GM18502 (cell line): ENCODE data around the gene OTOS.

Experiments used
- ATAC-seq: cut with Tn5 transposase; IDR thresholded peaks from one replicate; pipeline ENCODE4 v1.9.1; 2021; ENCODE audit warnings: mild to moderate bottlenecking; ENCODE audit not compliant: unreplicated experiment, poor library complexity

Gene OTOS

DNA sequence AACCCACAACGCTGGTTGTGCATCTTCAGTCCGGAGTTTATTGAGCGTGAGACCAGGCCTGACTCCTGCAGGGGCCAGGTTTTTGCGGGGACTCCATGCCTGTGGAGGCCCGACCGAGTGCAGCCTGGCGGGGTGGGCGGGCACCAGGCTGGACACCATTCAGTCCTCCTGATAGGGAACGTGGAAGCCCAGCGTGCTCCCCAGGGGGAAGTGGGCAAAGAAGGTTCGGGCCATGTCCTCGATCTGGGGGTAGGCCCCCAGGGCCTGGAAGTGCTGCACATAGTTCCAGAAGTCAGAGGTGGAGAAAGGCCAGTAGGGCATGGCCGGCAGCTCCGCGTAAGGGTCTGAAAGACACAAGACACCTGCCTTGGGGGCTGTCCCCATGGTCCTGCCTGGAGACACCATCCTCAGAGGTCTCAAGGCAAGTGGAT lies 1.4 kb downstream of the OTOS start:
- ATAC-seq: no peak

- ATAC-seq: no peak
Observed at GRCh38 chr2:240138254-240138984, 2.0 kb downstream of the OTOS start.

GRCh38 chr2:240137596-240138253 lies 2.7 kb downstream of the OTOS start:
- ATAC-seq: no peak

DNA sequence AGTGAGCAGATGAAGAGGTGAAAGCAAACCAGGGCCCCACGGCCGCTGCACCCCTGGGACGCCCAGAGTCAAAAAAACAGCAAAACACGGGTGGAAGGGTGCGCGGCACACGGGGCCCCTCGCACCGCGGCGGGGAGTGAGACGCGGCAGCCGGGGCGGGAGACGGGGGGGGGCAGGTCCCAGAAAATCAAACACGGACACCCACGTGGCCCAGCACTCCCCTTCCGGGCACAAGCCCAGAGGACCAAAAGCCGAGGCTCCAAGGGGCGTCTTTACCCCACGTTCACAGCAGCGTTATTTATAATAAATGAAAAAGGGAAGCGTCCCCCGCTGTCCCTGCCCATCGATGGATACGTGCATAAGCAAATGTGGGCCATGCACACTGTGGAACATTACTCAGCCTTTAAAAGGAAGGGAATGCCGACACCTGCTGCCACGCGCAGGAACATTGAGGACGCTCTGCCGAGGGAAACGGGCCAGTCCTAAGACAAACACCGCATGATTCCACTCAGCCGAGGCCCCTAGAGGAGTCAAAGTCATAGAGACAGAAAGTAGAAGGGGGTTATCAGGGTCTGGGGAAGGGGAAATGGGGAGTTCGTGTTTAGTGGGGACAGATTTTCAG lies 3.7 kb downstream of the OTOS start:
- peak; percentile 26 for ATAC-seq

GRCh38 chr2:240136013-240136670 lies 4.3 kb downstream of the OTOS start, which contains the start of gene COPS9:
COPS9 (minus strand) TSS chr2:240136305; CDS start chr2:240136284, 21 bp downstream.
- ATAC-seq: peak; percentile 98

DNA sequence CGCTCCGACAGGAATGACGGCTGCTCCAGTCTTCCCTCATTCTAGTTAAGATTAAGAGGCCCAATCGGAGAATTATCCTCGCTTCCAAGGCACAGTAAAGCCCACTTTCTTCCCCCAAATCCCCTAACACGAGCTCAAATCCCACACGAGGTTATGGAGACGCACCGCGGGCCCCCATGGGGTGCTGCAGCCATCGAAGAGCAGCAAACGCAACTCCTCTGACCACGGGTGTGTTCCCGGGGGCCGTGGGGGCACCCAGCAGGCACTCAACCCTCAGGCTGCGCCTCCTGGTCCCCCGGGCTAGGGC lies 4.8 kb downstream of the OTOS start:
- no peak for ATAC-seq

- ATAC-seq: no peak
Observed at GRCh38 chr2:240134956-240135520, 5.4 kb downstream of the OTOS start.

DNA sequence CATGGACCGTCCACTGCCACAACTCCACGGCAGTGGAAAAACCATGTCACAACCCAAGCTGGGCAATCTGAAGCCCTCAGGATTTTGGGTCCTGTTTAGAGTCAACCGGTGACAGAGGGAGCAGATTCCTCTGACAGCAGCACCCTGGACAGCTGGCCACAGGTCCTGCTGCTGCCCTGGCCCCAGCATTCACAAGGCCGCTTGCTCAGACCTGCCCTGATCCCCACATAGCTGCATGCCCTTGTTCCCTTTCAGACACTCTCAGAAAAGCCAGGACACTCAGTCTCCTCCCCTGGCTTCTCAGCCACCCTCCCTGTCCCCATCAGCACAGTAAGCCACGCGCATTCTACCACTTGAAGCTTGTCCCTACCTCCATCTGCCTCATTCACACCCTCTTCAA lies 6.0 kb downstream of the OTOS start:
- ATAC-seq: no peak

GRCh38 chr2:240133401-240133800 lies 7.1 kb downstream of the OTOS start:
- ATAC-seq: no peak

- no peak for ATAC-seq
Observed at GRCh38 chr2:240132651-240132980, 7.8 kb downstream of the OTOS start.

DNA sequence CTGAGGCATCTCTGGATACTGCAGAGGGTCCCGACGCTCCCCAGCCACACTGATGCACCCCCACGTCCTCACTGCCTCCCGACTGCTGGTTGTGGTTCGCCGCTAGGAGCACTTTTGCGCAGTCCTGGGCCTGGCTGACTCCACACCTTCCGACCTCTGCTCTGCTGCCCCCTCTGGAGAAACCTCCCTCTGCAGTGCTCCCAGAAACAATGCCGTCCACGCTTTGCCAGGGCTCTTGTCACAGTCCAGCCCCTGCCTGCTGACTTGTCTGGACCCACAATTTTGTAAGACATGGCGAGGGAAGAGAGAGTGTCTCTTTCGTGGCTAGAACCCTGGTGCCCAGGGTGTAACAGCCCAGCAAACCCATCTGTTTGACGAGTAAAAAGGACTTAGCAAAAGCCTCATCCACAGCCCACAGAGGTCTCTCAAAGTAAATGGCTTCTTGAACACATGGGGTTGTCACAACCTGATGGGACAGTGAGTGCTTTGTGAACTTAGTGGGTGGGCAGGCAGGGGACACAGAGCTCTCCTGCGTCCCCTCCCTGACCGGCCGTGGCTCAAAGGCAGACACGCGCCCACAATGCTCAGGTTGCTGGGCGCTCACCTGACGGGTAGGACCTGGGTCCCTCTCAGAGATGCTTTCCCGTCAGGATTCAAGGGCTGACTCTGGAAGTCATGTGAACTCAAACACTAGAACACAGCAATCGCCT lies 8.4 kb downstream of the OTOS start:
- ATAC-seq: no peak

DNA sequence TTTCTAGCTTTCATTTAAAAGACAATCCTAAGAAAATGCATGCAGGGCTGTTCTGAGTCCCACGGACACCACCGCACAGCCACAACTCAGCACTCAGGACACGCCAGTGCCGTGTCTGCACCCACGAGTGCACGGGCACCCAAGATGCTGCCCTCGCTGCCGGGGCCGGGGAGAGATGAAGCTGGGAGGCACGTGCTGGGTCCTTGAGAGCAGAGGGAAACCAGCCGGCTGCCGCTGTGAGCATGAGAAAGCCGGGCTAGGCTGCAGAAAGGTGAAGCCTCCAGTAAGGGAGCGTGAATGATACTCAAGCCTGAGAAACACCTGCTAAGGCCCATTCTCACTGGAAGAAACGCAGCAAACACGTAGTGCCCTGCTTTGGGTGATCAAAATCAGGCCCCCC lies 9.2 kb downstream of the OTOS start:
- no peak for ATAC-seq

- no peak for ATAC-seq
Observed at GRCh38 chr2:240130393-240131195, 9.9 kb downstream of the OTOS start.

- no peak for ATAC-seq
Observed at GRCh38 chr2:240129731-240130392, 10.6 kb downstream of the OTOS start.

GRCh38 chr2:240129311-240129710 lies 11.1 kb downstream of the OTOS start:
- no peak for ATAC-seq

DNA sequence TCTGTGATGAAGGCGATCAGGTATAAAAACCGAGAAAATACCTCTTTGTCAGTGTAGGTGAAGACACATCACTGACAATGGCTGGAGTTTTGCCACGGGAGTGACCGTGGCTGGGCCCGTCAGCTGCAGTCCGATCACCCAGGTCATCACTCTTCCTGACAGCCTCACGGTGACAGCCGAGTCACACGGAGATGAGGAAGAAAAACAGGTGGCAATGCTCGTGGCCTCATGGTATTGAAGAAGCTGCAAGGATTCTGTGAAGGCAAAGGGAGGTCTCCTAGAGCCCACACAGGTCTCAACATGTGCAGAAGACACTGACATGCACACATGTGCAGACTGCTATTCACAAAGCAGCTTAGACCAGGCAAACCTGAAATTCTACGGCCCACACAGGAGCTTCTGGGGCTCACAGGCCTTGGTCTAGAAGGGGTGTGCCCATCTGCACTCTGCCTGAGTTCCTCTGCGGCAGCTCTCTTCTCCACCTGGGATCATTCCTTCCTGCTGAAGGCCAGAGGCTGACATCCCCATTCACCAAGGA lies 11.8 kb downstream of the OTOS start:
- ATAC-seq: no peak

DNA sequence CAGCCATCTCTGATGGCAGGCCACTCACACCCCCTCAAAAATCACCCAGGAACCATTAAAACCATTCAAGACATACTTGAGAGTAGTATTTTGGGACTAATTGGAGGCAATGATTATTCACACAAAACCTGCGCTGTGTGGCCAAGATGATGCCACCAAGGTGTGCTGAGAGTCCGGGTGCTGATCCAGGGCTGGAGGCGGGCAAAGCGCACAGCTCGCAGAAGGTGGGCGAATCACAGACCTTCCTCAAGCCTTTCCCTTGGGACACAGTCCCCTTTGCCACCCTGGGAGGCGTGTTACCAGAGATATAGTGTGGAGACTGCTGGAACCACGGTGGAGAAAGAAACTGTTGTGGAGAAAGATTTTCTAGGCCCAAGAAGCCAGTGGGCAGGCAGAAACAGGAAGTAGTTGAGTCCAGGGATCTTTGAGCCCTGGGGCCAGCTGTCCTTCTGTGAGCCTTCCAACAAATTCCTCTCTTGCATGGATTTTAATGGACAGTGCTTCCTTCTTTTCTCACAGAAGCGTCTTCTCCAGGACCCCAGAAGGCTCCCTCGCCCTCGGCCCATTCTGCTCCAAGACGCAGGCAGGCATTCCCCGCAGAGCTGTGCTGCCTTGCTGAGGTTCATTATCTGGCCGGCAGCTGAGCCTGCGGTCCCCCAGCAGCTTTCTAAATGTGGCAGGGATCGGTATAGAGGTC lies 12.4 kb downstream of the OTOS start:
- ATAC-seq: no peak

DNA sequence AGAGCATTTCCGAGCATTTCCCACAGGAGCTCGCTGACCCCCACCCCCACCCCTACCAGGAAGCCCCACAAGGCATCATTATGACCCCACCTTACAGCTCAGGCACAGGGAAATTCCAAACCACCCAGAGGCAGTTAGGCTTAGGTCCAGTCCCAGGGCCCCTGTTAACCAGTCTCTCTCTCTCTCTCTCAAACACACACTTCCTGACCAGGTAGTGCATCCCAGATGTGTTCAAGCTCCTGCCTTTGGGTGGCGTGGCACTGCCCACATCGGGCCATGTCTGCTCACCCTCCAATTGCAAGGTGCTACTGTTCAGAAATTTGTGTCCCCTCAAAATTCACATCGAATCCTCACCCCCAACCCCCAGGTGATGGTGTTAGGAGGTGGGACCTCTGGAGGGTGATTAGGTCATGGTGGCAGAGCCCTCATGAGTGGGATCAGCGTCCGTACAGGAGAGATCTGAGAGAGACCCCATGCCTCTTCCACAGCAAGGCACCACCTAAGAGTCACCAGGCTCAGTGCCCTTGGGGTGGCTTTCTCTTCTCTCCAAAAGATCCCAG lies 13.2 kb downstream of the OTOS start:
- no peak for ATAC-seq
